ENCODE results near the gene LYST.
"Not testable (repeated sequence)": the region's sequence is repeated elsewhere in the genome, so short reads cannot be mapped to it uniquely, and the experiment has no call there.

LYST gene

GRCh38 chr1:235775246-235775860, 91.4 kb downstream of the LYST start:
- no peak for DNase-seq (ENCODE audit: low read depth in 2 of 2, low spot score in 1 of 2)

GRCh38 chr1:235767795-235768194, 98.9 kb downstream of the LYST start:
- no peak for DNase-seq (ENCODE audit: low read depth in 2 of 2, low spot score in 1 of 2)

GRCh38 chr1:235766794-235767285, 99.9 kb downstream of the LYST start:
- DNase-seq (ENCODE audit: low read depth in 2 of 2, low spot score in 1 of 2), result no peak

- DNase-seq (ENCODE audit: low read depth in 2 of 2, low spot score in 1 of 2), result no peak
These were observed 102.7 kb downstream of the LYST start for GRCh38 chr1:235763962-235764361.

- no peak for DNase-seq (ENCODE audit: low read depth in 2 of 2, low spot score in 1 of 2)
These were observed 107.4 kb downstream of the LYST start for GRCh38 chr1:235759336-235759735.

- no peak for DNase-seq (ENCODE audit: low read depth in 2 of 2, low spot score in 1 of 2)
These were observed 107.8 kb downstream of the LYST start for GRCh38 chr1:235758931-235759330.

- no peak for DNase-seq (ENCODE audit: low read depth in 2 of 2, low spot score in 1 of 2)
These were observed 109.1 kb downstream of the LYST start for GRCh38 chr1:235757587-235758096.

- DNase-seq (ENCODE audit: low read depth in 2 of 2, low spot score in 1 of 2), result not testable (repeated sequence)
These were observed 112.5 kb downstream of the LYST start for GRCh38 chr1:235754186-235754585.

- DNase-seq (ENCODE audit: low read depth in 2 of 2, low spot score in 1 of 2), result no peak
These were observed 116.9 kb downstream of the LYST start for GRCh38 chr1:235749755-235750300.

- DNase-seq (ENCODE audit: low read depth in 2 of 2, low spot score in 1 of 2), result no peak
These were observed 118.0 kb downstream of the LYST start for GRCh38 chr1:235748747-235749146.

GRCh38 chr1:235746245-235746644, 120.5 kb downstream of the LYST start:
- DNase-seq (ENCODE audit: low read depth in 2 of 2, low spot score in 1 of 2), result no peak

GRCh38 chr1:235745503-235746136, 121.1 kb downstream of the LYST start:
- no peak for DNase-seq (ENCODE audit: low read depth in 2 of 2, low spot score in 1 of 2)

GRCh38 chr1:235742914-235743599, 123.6 kb downstream of the LYST start:
- no peak for DNase-seq (ENCODE audit: low read depth in 2 of 2, low spot score in 1 of 2)

GRCh38 chr1:235741294-235741693, 125.4 kb downstream of the LYST start:
- no peak for DNase-seq (ENCODE audit: low read depth in 2 of 2, low spot score in 1 of 2)

- no peak for DNase-seq (ENCODE audit: low read depth in 2 of 2, low spot score in 1 of 2)
These were observed 127.1 kb downstream of the LYST start for GRCh38 chr1:235739631-235740030.

GRCh38 chr1:235739124-235739523, 127.6 kb downstream of the LYST start:
- no peak for DNase-seq (ENCODE audit: low read depth in 2 of 2, low spot score in 1 of 2)

GRCh38 chr1:235737751-235738150, 129.0 kb downstream of the LYST start:
- no peak for DNase-seq (ENCODE audit: low read depth in 2 of 2, low spot score in 1 of 2)

GRCh38 chr1:235736263-235736662, 130.4 kb downstream of the LYST start:
- DNase-seq (ENCODE audit: low read depth in 2 of 2, low spot score in 1 of 2), result no peak

GRCh38 chr1:235735621-235736020, 131.1 kb downstream of the LYST start:
- DNase-seq (ENCODE audit: low read depth in 2 of 2, low spot score in 1 of 2), result no peak

GRCh38 chr1:235734335-235734734, 132.4 kb downstream of the LYST start:
- DNase-seq (ENCODE audit: low read depth in 2 of 2, low spot score in 1 of 2), result no peak

GRCh38 chr1:235730007-235730406, 136.7 kb downstream of the LYST start:
- no peak for DNase-seq (ENCODE audit: low read depth in 2 of 2, low spot score in 1 of 2)

- DNase-seq (ENCODE audit: low read depth in 2 of 2, low spot score in 1 of 2), result no peak
These were observed 140.1 kb downstream of the LYST start for GRCh38 chr1:235726557-235726956.

Data from stimulated activated CD8-positive, alpha-beta memory T cell treated with anti-CD3 and anti-CD28 coated beads, Interleukin-4, amount 100 ng/mL, for 1 hour (primary cell).